GM19035 (cell line): Measurements from ENCODE around the gene CERCAM.

Experiments
- ATAC-seq: cut with Tn5 transposase; IDR thresholded peaks from one replicate; pipeline ENCODE4 v1.9.1; 2021; ENCODE audit not compliant: unreplicated experiment

CERCAM gene

DNA sequence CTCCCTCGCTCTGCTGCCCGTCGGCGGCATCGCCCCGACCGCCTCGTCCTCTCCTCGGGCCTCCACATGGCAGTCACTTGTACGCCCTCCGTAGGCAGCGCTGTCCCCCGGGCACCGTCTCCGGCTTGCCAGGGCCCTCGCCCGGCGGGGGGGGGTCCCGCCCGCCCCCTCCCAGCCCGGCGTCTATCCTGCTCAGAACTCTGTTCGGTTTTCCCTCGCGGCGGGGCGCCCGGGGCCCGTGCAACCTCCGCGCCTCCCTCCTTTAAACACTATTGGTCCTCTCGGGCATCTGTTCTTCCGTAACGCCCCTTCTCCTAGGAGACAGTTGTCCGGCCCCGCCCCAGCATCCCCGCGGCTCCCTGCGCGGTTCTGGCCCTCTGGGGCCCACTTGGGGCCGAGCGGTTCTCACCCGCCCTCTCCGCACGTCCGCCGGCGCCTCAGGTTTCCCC is 36.0 kb downstream of the CERCAM start:
- peak; percentile 58 for ATAC-seq

GRCh38 chr9:128457207-128457606 is 36.5 kb downstream of the CERCAM start:
- no peak for ATAC-seq

GRCh38 chr9:128459011-128459410 is 38.4 kb downstream of the CERCAM start:
- no peak for ATAC-seq

GRCh38 chr9:128469070-128469469 is 48.4 kb downstream of the CERCAM start:
- no peak for ATAC-seq

GRCh38 chr9:128470560-128470959 is 49.9 kb downstream of the CERCAM start:
- no peak for ATAC-seq

- ATAC-seq: no peak
Measured at GRCh38 chr9:128473104-128473503, 52.4 kb downstream of the CERCAM start.

DNA sequence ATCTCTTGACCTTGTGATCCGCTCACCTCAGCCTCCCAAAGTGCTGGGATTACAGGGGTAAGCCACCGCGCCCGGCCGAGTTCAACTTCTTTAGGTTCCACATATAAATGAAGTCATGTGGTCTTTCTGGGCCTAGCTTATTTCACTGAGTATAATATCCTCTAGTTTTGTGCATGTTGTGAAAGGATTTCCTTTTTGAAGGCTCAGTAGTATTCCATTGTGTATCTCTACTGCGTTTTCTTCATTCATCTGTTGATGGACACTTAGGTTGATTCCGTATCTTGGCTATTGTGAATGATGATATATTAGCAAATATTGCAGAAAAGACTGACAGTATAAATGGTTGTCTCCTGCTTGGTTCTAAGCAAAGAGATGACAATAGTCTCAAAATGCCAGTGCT is 55.2 kb downstream of the CERCAM start:
- no peak for ATAC-seq

- ATAC-seq: no peak
Measured at GRCh38 chr9:128479262-128479661, 58.6 kb downstream of the CERCAM start.

DNA sequence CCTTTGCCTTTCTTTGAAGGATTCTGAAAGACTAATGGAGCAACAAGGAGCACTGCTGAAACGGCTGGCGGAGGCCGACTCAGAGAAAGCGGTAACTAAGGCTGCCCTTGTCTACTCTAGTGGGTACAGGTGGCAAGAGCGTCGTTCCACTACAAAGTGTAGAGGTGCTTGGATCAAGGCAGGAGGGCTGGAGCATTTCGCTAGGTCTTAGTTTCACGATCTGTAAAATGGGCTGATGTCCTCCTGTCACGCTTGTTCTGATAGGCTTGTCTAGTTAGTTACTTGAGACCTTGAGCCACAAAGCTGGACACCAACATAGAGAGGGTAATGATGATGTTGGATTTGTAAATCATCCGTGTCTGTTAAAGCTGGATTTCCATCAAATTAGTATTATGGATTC is 60.9 kb downstream of the CERCAM start:
- ATAC-seq: no peak

- no peak for ATAC-seq
Measured at GRCh38 chr9:128482186-128482585, 61.5 kb downstream of the CERCAM start.

- ATAC-seq: no peak
Measured at GRCh38 chr9:128484686-128485413, 64.2 kb downstream of the CERCAM start.

DNA sequence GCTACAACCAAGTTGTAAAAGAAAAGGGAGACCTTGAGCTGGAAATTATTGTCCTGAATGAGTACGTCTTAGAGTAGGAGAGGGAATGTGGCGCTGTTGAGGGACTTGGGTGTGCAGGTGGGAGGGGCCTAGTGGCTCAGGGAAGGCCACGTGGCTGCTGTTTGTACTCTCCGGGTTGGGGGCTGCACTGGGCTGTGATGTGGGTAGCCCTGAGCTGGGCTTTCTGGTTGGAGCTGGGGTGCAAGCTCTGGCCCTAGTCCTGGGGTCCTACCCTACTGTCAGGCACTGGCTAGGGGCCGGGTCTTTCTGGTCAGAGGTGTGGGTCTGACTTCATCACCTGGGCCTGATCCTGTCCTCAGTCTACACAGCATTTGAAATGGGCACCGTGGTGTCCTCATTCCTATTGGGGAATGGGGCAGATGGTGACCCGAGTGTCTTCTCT is 64.8 kb downstream of the CERCAM start:
- no peak for ATAC-seq

- ATAC-seq: no peak
Measured at GRCh38 chr9:128486201-128486600, 65.5 kb downstream of the CERCAM start.
